HG03520 (cell line): Measurements from ENCODE around the gene MUC6.

Experiments
- ATAC-seq: cut with Tn5 transposase; IDR thresholded peaks from one replicate; pipeline ENCODE4 v1.9.1; 2021; ENCODE audit warnings: mild to moderate bottlenecking, moderate library complexity; ENCODE audit not compliant: unreplicated experiment

Gene MUC6

DNA sequence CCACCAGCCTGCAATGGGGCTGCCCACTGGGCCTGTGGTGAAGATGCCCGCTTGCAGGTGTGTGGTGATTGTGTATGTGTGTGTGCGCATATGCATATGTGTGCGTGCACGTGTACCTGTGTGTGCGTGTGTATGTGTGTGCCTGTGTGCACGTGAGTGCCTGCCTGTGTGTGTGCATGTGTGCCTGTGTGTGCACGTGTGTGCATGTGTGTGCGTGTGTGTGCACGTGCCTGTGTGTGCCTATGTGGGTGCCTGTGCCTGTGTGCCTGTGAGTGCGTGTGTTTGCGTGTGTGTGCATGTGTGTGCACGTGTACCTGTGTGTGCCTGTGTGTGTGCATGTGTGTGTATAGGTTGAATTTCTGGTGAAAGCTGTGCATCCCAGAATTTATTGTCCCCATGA is 2.4 kb upstream of the MUC6 start:
- no peak for ATAC-seq

DNA sequence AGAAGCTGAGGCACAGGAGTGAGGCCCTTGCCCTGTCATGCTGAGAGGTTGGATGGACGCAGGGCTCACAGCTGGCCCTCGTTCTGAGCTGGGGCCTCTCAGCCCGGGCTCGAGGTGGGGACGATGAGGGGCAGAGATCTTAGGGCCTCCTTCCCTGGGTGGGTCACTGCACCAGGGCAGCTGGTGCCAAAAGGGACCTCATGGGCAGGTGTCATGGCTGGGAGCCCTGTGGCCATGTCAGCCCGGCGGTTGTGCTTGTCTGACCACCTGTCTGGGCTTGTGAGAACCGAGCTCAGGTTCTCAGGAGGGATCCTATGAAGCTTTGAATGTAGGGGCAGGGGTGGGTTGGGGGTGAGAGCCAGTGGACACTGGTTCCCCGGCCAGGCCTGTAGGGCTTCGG is 1.8 kb upstream of the MUC6 start:
- ATAC-seq = no peak

GRCh38 chr11:1037506-1038055 is 1.1 kb upstream of the MUC6 start:
- ATAC-seq = no peak

DNA sequence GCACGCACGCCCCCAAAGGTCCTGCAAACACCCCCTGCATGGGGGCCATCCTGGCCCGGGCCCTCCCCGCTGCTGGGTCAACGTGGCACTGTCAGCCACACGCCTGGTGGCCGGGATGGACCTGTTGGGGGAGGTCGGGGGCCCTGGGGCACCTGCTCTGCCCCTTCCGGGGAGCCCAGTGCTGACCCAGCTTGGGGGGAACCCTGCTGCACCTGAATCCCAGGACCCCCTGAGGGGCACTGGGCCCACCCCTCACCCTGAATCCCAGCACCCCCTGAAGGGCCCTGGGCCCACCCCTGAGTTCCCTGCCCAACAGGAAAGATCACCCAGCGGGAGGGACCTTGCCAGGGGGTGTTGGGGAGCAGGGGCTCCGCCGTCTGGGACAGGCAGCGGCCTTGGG is 413 bp upstream of the MUC6 start:
- ATAC-seq = no peak

DNA sequence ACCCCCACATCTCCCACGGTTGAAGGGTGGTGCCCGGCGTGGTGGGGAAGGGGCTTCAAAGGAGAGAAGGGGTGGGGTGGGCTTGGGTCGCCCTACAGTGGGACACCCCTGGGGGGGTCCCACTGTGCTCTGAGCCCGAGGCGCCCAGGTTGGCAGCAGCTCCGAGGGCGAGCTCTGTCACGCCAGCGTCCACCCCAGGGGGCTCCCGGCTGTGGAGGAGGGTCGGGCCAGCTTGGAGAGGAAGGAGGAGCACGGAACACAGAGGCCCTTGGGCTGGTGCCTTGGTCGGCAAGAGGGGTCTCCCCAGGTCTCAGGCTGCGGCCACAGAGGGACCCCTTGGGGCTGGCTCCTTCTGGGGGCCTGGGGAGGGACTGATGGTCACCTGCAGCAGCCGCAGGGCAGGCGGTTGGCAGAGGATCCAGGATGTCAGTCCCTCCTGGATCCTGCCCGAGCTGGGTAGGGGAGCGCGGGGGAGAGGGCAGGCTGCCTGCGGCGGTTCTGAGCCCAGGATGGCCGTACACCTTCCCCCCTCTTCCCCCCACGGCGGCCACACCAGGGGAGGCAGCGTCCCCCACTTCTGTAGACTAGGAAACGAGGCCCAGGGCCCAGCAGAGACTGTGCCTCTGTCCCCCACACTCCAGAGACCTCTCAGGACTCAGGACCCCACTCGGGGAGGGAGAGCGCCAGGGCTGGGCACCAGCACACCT is 788 bp downstream of the MUC6 start:
- no peak for ATAC-seq

DNA sequence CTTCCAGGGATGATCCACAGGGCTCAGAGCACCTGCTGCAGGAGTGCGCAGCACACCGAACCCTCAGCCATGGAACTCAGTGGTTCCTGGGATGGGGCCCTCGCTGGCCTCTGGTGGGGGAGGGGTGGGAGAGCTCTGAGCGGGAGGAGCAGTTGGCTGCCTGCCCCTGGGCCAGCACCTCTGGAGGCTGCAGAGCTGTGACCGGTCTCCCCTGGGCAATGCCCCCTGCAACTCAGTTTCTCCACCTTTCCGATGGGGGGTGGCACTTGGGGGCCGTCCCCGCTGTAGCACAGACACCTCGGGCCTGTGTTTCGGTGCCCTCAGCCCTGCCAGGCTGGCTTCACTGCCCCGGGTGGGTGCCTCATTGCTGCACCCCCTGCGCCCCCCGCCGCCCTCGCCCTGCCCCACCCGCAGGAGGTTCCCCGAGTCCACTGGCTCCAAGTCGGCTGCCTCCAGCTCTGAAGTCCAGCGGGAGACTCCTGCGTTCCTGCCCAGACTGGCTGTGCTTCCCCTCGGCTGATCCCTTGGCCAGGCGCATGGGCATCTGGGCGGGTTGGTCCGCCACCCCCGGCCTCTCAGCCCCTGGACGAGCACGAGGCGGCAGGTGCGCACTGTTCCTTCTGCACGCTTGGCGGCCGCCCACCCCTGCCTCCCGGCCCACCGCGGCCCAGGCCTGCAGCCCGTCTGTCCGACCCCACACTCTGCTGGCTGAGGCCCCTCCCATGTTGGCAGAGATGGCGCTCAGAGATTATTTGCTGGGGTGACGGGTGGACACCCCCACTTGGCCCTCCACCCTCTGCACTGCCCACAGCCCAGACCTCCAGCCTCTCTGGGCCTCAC is 1.8 kb downstream of the MUC6 start:
- no peak for ATAC-seq

DNA sequence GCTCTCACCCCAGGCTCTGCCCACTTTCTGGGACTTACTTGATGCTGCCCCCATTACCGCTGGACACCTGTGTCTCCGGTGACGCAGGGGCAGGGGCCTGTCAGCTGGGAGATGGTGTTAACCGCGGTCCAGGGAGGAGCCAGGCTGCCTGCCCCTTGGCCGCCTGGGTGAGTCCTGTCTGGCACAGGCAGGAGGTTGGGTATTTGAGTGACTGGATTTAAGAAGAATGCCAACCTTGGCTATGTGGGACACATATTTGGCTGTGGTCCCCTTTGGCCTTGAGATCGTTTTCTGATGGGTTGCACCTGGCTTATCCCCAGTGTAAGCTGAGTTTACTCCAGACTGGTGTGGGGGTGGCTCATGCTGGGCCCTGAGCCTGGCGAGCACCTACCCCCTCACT is 2.5 kb downstream of the MUC6 start:
- ATAC-seq = no peak

DNA sequence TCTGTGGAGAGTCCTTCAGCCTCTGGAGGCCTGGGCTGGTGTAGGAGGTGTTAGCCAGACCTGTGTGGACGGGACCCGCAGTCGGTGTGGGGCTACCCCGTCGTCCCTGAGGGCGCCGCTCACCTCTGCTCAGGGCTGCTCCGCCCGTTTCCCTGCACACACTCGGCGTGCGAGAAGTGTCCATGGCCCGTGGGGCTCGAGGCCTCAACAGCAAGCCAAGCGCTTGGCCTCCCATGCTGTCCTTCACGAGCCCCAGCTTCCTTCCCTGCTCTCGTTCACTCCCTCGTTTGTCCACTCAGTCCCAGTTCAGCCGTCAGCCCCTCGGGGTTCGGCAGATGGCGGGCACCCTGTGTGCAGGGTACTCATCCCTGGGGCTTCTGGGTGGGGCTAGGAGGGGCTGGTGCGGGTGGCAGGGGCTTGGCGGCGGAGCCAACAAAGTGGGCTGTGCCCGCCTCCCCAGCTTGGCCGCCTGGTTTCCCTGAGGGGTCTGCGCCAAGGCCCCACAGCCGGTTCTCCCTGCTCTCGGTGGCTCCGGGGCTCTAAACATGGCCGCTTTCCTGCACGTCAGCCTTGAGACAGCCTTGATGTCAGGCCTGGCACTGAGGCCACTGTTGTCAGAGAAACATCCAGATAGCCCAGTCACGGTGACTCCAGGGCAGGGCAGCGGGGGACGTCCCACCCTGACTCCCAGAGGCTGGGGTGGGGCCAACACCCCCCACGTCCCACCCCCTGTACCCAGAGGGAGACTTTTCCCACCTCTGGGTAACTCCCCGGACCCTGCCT is 3.3 kb downstream of the MUC6 start:
- ATAC-seq = no peak

DNA sequence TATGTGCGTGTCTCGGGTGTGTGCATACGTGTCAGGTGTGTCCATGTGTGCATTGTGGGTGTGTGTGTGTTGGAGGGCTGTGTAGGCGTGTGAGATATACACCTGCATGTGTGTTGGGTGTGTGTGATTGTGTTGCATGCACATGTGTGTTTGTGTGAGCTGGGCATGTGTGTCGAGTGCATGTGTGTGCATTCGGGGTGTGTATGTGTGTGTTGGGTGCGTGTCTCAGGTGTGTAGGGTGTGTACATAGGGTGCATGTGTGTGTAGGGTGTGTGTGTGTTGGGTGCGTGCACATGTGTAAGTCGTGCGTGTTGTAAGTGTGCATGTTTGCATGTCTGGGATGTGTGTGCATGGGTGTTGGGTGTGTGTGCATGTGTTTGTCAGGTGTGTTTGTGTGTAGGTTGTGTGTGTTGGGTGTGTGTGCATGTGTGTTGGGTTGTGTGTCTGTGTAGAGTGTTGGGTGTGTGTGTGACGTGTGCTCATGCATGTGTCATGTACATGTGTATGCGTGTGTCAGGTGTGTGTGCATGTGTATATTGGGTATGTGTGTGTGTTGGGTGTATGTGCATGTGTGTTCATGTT is 4.1 kb downstream of the MUC6 start:
- ATAC-seq = no peak

- no peak for ATAC-seq
Measured at GRCh38 chr11:1031121-1031899, 5.2 kb downstream of the MUC6 start.

DNA sequence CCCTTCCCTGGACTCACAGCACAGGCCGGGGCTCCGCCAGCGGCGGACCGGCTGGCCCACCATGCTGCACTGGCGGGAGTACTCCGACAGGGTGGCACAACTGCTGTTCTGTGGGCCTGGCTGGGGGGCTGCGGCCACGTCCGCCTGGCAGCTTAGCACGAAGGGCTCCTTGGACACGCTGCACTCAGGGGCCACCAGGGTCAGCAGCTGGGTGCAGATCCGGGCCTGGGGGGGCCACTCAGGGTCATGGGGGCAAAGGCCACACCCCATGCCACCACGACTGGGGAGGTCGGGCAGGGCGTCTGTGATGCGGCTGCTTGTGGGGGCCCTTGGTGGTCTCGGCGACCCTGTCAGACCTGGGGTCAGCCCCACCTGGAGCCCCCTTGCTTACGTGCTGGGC is 6.0 kb downstream of the MUC6 start:
- ATAC-seq = no peak

- no peak for ATAC-seq
Measured at GRCh38 chr11:1030086-1030485, 6.4 kb downstream of the MUC6 start.

GRCh38 chr11:1029654-1030053 is 6.9 kb downstream of the MUC6 start:
- ATAC-seq = no peak

GRCh38 chr11:1029051-1029450 is 7.5 kb downstream of the MUC6 start:
- ATAC-seq = no peak

DNA sequence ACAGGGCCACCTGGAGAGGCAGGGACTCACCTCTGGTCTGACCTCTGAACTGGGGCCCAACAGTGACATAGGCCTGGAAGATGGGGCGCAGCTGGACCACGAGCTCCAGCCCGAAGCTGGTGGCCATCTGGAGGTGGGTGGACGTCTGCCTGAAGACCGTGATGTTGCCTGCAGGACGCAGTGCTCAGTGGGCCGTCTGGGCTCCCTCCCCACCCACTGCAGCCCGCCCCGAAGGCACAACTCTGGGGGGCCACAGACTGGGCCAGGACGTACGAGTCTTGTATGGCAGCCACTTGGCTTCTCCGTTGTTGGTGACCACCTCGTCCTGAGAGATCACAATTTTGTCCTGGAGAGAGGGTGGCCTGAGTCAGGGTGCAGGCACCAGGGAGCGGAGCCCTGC is 7.9 kb downstream of the MUC6 start:
- no peak for ATAC-seq

DNA sequence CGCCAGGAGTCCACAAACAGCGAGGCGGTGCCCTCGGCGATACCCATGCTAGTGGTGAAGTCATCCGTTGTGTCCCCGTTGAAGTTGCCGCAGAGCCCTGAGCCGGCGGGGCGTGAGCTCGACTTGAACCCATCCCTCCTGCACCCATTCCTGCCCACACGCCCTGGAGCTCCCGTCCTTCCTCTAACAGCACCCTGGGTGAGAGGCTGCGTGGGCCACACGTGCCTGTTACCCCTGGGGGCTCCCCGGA is 8.3 kb downstream of the MUC6 start:
- ATAC-seq = no peak

DNA sequence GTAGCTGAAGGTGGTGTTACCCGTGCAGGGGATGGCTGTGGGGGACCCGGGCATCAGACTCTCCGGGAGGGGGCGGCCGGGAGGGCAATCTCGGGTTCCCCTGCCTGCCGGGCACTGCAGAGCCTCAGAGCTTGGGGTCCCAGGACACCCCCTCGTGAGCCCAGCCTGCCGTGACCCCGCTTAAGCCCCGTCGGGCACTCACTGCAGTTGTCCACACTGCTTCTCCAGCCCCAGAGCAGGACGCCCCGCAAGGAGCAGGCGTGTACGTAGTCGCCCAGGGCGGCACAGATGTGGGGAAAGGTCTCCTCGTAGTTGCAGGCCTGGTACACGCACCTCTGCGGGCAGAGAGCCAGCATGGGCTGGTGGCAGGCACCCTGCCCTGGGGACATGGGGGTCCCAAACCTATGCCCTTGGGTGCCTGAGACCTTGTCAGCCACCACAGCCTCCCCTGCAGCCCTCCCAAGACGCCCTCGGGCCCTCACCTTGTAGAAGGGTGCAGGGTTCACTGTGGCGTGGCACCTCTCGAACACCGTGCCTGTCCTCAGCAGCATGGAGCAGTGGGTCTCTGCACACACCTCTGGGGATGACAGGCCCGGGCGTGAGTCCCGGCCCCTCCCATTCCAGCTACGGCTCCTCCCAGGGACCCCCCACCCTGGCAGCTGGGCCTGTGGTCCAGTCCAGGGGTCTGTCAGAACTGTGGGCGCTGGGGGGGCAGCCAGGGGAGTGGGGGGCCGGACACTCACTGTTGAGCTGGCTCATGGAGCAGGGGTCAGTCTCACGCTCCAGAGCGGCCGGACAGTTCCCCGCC is 8.8 kb downstream of the MUC6 start:
- ATAC-seq = no peak

DNA sequence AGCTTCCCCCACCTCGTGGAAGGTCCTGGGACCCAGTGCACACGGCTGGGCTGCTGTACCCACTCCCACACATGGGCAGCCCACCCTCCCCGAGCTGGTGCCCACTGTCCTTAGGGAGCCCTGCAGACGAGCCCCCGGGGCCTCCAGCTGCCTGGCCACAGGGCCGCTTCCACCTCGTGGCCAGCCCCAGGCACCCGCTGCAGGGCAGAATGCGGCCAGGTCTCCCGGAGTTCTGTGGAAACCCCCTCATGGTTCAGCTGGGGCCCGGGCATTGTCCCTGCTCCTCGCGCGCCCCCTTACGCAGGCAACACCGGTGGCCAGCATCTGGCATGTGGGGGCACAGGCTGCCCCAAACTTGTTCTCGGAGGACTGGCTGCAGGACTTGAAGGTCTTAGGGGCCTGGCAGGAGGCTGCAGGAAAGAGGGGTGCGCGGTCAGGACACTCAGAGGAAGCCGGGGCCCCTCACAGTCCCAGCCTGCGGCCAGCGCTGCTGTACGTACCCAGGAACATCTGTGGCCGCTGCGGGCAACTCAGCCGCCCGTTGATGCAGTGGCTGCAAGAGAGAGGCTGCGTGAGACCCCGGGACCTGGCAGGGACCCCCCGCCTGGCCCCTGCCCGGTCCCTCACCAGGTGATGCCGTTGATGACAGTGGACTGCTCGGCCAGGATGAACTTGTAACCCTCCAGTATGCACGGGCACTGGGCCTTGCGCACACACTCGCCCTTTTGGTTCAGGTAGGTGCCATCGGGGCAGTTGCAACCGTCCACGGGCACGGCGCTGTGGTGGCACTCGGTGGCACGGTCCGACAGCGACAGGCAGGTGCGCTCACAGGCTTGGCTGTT is 9.7 kb downstream of the MUC6 start:
- no peak for ATAC-seq

- ATAC-seq = no peak
Measured at GRCh38 chr11:1026163-1026450, 10.4 kb downstream of the MUC6 start.
